ENCODE measurements around the gene MME. TPM values are rescaled to one million over a fixed set of nuclear protein-coding genes. Genes with fewer than 3 reads are reported as not detected.

MME gene
- total RNA-seq, 2 experiments from 2014 or later = 0.69 to 1.8 TPM

- POLR2A ChIA-PET = no interaction called here
- intact Hi-C loops (cut with DNase I, micrococcal nuclease) = no loop called here
- no peak for ATAC-seq (ENCODE audit: poor library complexity)
Measured at GRCh38 chr3:155064920-155065319, 15.2 kb upstream of the MME start.

GRCh38 chr3:155065537-155065936 is 14.6 kb upstream of the MME start:
- Histone ChIP-seq H3K4me1 (ENCODE audit: insufficient read depth, low read length) (no peaks in the 10 kb centered on the region), H3K36me3 (ENCODE audit: insufficient read depth, low read length) (no peaks in the 10 kb centered on the region), H3K27ac (ENCODE audit: low read depth in 1 of 2, low read length in 2 of 2) (no peak overlapping the region), H3K4me3 (ENCODE audit: low read length) (no peak overlapping the region), H3K9me3 (ENCODE audit: control insufficient read depth in 1 of 2, insufficient read depth in 1 of 2, low read length in 2 of 2) (peaks cover 0 to 11% of the 10 kb centered on the region in 2 experiments), H3K27me3 (ENCODE audit: control insufficient read depth in 1 of 2, insufficient read depth in 2 of 2, low read length in 2 of 2) (no peaks in the 10 kb centered on the region)
- no peak overlapping the region for H3K27ac Mint-ChIP-seq
- CTCF ChIA-PET = no interaction called here
- no peak for TF ChIP-seq CTCF (IDR thresholded peaks at IDR 0.05)
- peaks cover 3% of the 10 kb centered on the region for H3K9me3 Mint-ChIP-seq
- no peaks in the 10 kb centered on the region for H3K27me3 Mint-ChIP-seq
- POLR2A ChIA-PET = no interaction called here
- H3K4me1 Mint-ChIP-seq (ENCODE audit: low read depth) = no peaks in the 10 kb centered on the region
- H3K36me3 Mint-ChIP-seq (ENCODE audit: low read depth) = no peaks in the 10 kb centered on the region
- DNase-seq = peak in 1 of 14 experiments; percentile 13
- H3K4me3 Mint-ChIP-seq = no peak overlapping the region
- intact Hi-C loops (cut with DNase I, micrococcal nuclease) = no loop called here
- no peak for ATAC-seq (ENCODE audit: poor library complexity)

More at GRCh38 chr3:155064920-155065319, 15.2 kb upstream of the MME start:
- Histone ChIP-seq H3K27me3 (ENCODE audit: control insufficient read depth in 1 of 2, insufficient read depth in 2 of 2, low read length in 2 of 2) (no peaks in the 10 kb centered on the region), H3K4me3 (ENCODE audit: low read length) (no peak overlapping the region), H3K9me3 (ENCODE audit: control insufficient read depth in 1 of 2, insufficient read depth in 1 of 2, low read length in 2 of 2) (peaks cover 0 to 11% of the 10 kb centered on the region in 2 experiments), H3K27ac (ENCODE audit: low read depth in 1 of 2, low read length in 2 of 2) (no peak overlapping the region), H3K4me1 (ENCODE audit: insufficient read depth, low read length) (no peaks in the 10 kb centered on the region), H3K36me3 (ENCODE audit: insufficient read depth, low read length) (no peaks in the 10 kb centered on the region)
- no peak for DNase-seq
- H3K27ac Mint-ChIP-seq = no peak overlapping the region
- no peaks in the 10 kb centered on the region for H3K36me3 Mint-ChIP-seq (ENCODE audit: low read depth)
- H3K4me1 Mint-ChIP-seq (ENCODE audit: low read depth) = no peaks in the 10 kb centered on the region
- H3K9me3 Mint-ChIP-seq = peaks cover 3% of the 10 kb centered on the region
- H3K27me3 Mint-ChIP-seq = no peaks in the 10 kb centered on the region
- CTCF ChIA-PET = no interaction called here
- no peak overlapping the region for H3K4me3 Mint-ChIP-seq
- no peak for TF ChIP-seq CTCF (IDR thresholded peaks at IDR 0.05)

GRCh38 chr3:155069729-155070128 is 10.4 kb upstream of the MME start:
- H3K4me1 Mint-ChIP-seq (ENCODE audit: low read depth) = no peaks in the 10 kb centered on the region
- no peak for TF ChIP-seq CTCF (IDR thresholded peaks at IDR 0.05)
- H3K36me3 Mint-ChIP-seq (ENCODE audit: low read depth) = no peaks in the 10 kb centered on the region

More at GRCh38 chr3:155069729-155070128, 10.4 kb upstream of the MME start:
- no peak overlapping the region for H3K4me3 ChIP-seq (ENCODE audit: low read length)
- Mint-ChIP-seq H3K27me3 (no peaks in the 10 kb centered on the region), H3K27ac (no peak overlapping the region), H3K9me3 (no peaks in the 10 kb centered on the region), H3K4me3 (no peak overlapping the region)
- CTCF ChIA-PET = no interaction called here
- no peak for DNase-seq
- POLR2A ChIA-PET = no interaction called here
- no peaks in the 10 kb centered on the region for H3K4me1 ChIP-seq (ENCODE audit: insufficient read depth, low read length)
- no peak for ATAC-seq (ENCODE audit: poor library complexity)
- H3K9me3 ChIP-seq (ENCODE audit: control insufficient read depth in 1 of 2, insufficient read depth in 1 of 2, low read length in 2 of 2) = no peaks in the 10 kb centered on the region
- intact Hi-C loops (cut with DNase I, micrococcal nuclease) = no loop called here
- H3K27ac ChIP-seq (ENCODE audit: low read depth in 1 of 2, low read length in 2 of 2) = no peak overlapping the region
- no peaks in the 10 kb centered on the region for H3K36me3 ChIP-seq (ENCODE audit: insufficient read depth, low read length)
- H3K27me3 ChIP-seq (ENCODE audit: control insufficient read depth in 1 of 2, insufficient read depth in 2 of 2, low read length in 2 of 2) = no peaks in the 10 kb centered on the region
